ENCODE results near the gene ANKRD63.
A peak's percentile ranks its signal among the peaks of the same experiment; 100 is the strongest.

Gene ANKRD63

GRCh38 chr15:40235201-40235885 is 47.5 kb downstream of the ANKRD63 start:
- Histone ChIP-seq H2BK5ac (ENCODE audit: low read depth, low read length, poor library complexity) (no peak overlapping the region), H2AFZ (ENCODE audit: insufficient read depth, low read length, poor library complexity) (no peak overlapping the region), H4K91ac (ENCODE audit: low read depth, low read length) (no peak overlapping the region), H3K14ac (ENCODE audit: low read length) (no peak overlapping the region), H3K18ac (ENCODE audit: low read length) (no peak overlapping the region), H3K79me2 (ENCODE audit: control insufficient read depth, insufficient read depth, low read length, poor library complexity) (no peaks in the 10 kb centered on the region), H3K27ac (ENCODE audit: low read depth, low read length) (no peak overlapping the region), H3K4me1 (ENCODE audit: control insufficient read depth in 1 of 2, insufficient read depth in 2 of 2, low read length in 2 of 2) (peaks cover 18% of the 10 kb centered on the region in 2 experiments), H2BK120ac (ENCODE audit: insufficient read depth, low read length, poor library complexity) (no peak overlapping the region), H3K4ac (ENCODE audit: low read depth, low read length) (no peak overlapping the region), H4K8ac (ENCODE audit: low read depth, low read length) (no peak overlapping the region), H3K9me3 (ENCODE audit: insufficient read depth, low read depth, low read length) (no peaks in the 10 kb centered on the region), H3K9ac (ENCODE audit: low read length) (no peak overlapping the region), H2AK5ac (ENCODE audit: low read length) (no peak overlapping the region), H3K79me1 (ENCODE audit: low read length) (peaks cover 10% of the 10 kb centered on the region), H3K36me3 (ENCODE audit: control insufficient read depth in 1 of 2, insufficient read depth in 2 of 2, low read length in 2 of 2) (peaks cover 0 to 3% of the 10 kb centered on the region in 2 experiments), H4K12ac (ENCODE audit: low read depth, low read length) (no peak overlapping the region), H3K4me3 (ENCODE audit: low read depth, low read length) (no peak overlapping the region), H2BK12ac (ENCODE audit: low read length) (no peak overlapping the region), H3K23ac (ENCODE audit: low read length) (no peak overlapping the region), H3K4me2 (ENCODE audit: low read length) (no peak overlapping the region), H3K27me3 (ENCODE audit: insufficient read depth, low read length) (no peaks in the 10 kb centered on the region)
- WGBS (ENCODE audit: extremely low coverage, insufficient coverage, insufficient read length): no CpG with 5 or more reads among the region's 4 CpGs
- no peak for DNase-seq

DNA sequence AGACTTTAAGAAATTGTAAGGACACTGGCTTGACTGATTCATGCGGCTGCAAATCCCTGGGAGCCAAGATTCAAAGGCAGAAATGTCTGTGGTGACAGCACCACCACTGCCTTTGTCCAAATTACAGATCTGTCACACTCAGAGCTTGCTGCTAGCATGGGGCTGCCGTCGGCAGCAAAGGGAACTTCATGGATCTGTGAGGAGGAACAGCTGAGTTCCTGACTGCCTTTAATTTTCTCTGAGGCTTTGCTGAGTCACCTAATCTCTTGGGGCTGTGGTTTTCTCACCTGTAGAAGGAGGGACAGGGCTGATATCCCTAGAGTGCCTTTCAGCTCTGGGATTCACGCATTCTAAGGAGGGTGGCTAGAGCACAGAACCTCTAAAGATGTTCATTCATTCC is 48.1 kb downstream of the ANKRD63 start:
- H4K8ac ChIP-seq (ENCODE audit: low read depth, low read length): no peak overlapping the region
- no peak overlapping the region for H3K4me3 ChIP-seq (ENCODE audit: low read depth, low read length)
- H2AK5ac ChIP-seq (ENCODE audit: low read length): no peak overlapping the region
- no peak overlapping the region for H3K14ac ChIP-seq (ENCODE audit: low read length)
- no peak for DNase-seq
- H2BK5ac ChIP-seq (ENCODE audit: low read depth, low read length, poor library complexity): no peak overlapping the region
- peaks cover 2 to 3% of the 10 kb centered on the region in 2 experiments for H3K36me3 ChIP-seq (ENCODE audit: control insufficient read depth in 1 of 2, insufficient read depth in 2 of 2, low read length in 2 of 2)
- no peak overlapping the region for H3K4me2 ChIP-seq (ENCODE audit: low read length)
- H3K4ac ChIP-seq (ENCODE audit: low read depth, low read length): no peak overlapping the region
- H2AFZ ChIP-seq (ENCODE audit: insufficient read depth, low read length, poor library complexity): no peak overlapping the region
- H2BK120ac ChIP-seq (ENCODE audit: insufficient read depth, low read length, poor library complexity): no peak overlapping the region
- WGBS (ENCODE audit: extremely low coverage, insufficient coverage, insufficient read length): no CpG with 5 or more reads among the region's 4 CpGs
- peaks cover 7% of the 10 kb centered on the region for H3K79me1 ChIP-seq (ENCODE audit: low read length)
- H3K23ac ChIP-seq (ENCODE audit: low read length): no peak overlapping the region
- no peak overlapping the region for H4K91ac ChIP-seq (ENCODE audit: low read depth, low read length)
- no peak overlapping the region for H4K12ac ChIP-seq (ENCODE audit: low read depth, low read length)
- no peaks in the 10 kb centered on the region for H3K79me2 ChIP-seq (ENCODE audit: control insufficient read depth, insufficient read depth, low read length, poor library complexity)
- H3K9me3 ChIP-seq (ENCODE audit: insufficient read depth, low read depth, low read length): no peaks in the 10 kb centered on the region
- H3K27me3 ChIP-seq (ENCODE audit: insufficient read depth, low read length): no peaks in the 10 kb centered on the region
- no peak overlapping the region for H3K9ac ChIP-seq (ENCODE audit: low read length)
- H3K4me1 ChIP-seq (ENCODE audit: control insufficient read depth in 1 of 2, insufficient read depth in 2 of 2, low read length in 2 of 2): peaks cover 13% of the 10 kb centered on the region in 2 experiments
- H3K27ac ChIP-seq (ENCODE audit: low read depth, low read length): no peak overlapping the region
- H3K18ac ChIP-seq (ENCODE audit: low read length): no peak overlapping the region
- no peak overlapping the region for H2BK12ac ChIP-seq (ENCODE audit: low read length)

DNA sequence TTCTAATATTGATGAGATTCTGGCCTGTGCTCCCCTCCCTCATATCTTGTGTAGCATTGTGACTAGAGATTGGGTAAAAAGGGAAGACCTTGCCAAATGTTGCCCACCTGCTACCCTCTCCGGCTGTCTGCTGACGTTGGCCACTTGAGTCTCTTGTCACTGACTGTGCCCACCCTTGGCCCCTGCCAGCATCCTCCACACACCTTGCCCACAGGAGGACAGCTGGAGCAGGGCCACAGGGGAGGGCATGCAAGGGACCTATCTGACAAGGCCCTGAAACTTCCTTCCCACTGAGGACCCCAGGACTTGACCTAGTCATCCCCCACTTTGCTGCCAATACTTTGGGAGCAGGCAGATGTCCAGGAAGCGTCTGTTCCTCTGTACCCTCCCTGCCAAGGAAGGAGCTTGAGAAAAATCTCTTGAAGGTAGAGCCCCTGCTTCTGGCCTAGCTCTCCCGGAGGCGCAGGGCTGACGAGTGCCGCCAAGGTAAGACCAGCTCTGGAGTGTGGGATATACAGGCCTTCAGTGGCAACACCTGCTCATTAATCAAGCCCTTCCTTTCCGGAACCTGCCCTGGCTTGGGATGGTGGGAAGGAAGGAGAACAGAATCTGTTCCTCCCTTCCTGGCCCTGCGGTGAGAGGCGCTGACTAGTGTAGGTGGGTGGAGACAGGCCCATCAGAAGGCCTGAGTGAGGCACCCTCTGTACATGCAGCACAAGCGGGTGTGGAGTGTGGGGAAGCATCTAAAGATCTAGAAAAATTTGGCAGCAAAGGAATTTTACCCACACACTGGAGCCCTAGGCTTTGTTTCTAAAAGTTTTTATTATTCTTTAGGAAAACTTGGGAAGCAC is 48.9 kb downstream of the ANKRD63 start:
- no peak overlapping the region for H2AFZ ChIP-seq (ENCODE audit: insufficient read depth, low read length, poor library complexity)
- no peak overlapping the region for H3K14ac ChIP-seq (ENCODE audit: low read length)
- H3K23ac ChIP-seq (ENCODE audit: low read length): no peak overlapping the region
- H2BK120ac ChIP-seq (ENCODE audit: insufficient read depth, low read length, poor library complexity): no peak overlapping the region
- no peak overlapping the region for H3K4me3 ChIP-seq (ENCODE audit: low read depth, low read length)
- no peak overlapping the region for H4K12ac ChIP-seq (ENCODE audit: low read depth, low read length)
- H3K4me2 ChIP-seq (ENCODE audit: low read length): no peak overlapping the region
- H3K27ac ChIP-seq (ENCODE audit: low read depth, low read length): no peak overlapping the region
- no peaks in the 10 kb centered on the region for H3K79me2 ChIP-seq (ENCODE audit: control insufficient read depth, insufficient read depth, low read length, poor library complexity)
- H3K9me3 ChIP-seq (ENCODE audit: insufficient read depth, low read depth, low read length): no peaks in the 10 kb centered on the region
- no peak overlapping the region for H2BK12ac ChIP-seq (ENCODE audit: low read length)
- no CpG with 5 or more reads among the region's 11 CpGs for WGBS (ENCODE audit: extremely low coverage, insufficient coverage, insufficient read length)
- no peak overlapping the region for H3K18ac ChIP-seq (ENCODE audit: low read length)
- peaks cover 6 to 7% of the 10 kb centered on the region in 2 experiments for H3K4me1 ChIP-seq (ENCODE audit: control insufficient read depth in 1 of 2, insufficient read depth in 2 of 2, low read length in 2 of 2)
- H4K91ac ChIP-seq (ENCODE audit: low read depth, low read length): no peak overlapping the region
- no peak overlapping the region for H3K9ac ChIP-seq (ENCODE audit: low read length)
- no peak overlapping the region for H2BK5ac ChIP-seq (ENCODE audit: low read depth, low read length, poor library complexity)
- H3K36me3 ChIP-seq (ENCODE audit: control insufficient read depth in 1 of 2, insufficient read depth in 2 of 2, low read length in 2 of 2): peaks cover 2 to 3% of the 10 kb centered on the region in 2 experiments
- H3K79me1 ChIP-seq (ENCODE audit: low read length): peaks cover 3% of the 10 kb centered on the region
- H2AK5ac ChIP-seq (ENCODE audit: low read length): no peak overlapping the region
- H4K8ac ChIP-seq (ENCODE audit: low read depth, low read length): no peak overlapping the region
- peak; percentile 27 to 48 for DNase-seq
- no peak overlapping the region for H3K4ac ChIP-seq (ENCODE audit: low read depth, low read length)
- H3K27me3 ChIP-seq (ENCODE audit: insufficient read depth, low read length): no peaks in the 10 kb centered on the region

- H3K4me3 ChIP-seq (ENCODE audit: low read depth, low read length): no peak overlapping the region
- H2AK5ac ChIP-seq (ENCODE audit: low read length): peak overlapping the region; percentile 54
- no peak overlapping the region for H3K4me2 ChIP-seq (ENCODE audit: low read length)
- no peak overlapping the region for H2AFZ ChIP-seq (ENCODE audit: insufficient read depth, low read length, poor library complexity)
- H4K91ac ChIP-seq (ENCODE audit: low read depth, low read length): no peak overlapping the region
- no peak overlapping the region for H2BK5ac ChIP-seq (ENCODE audit: low read depth, low read length, poor library complexity)
- peaks cover 0 to 5% of the 10 kb centered on the region in 2 experiments for H3K4me1 ChIP-seq (ENCODE audit: control insufficient read depth in 1 of 2, insufficient read depth in 2 of 2, low read length in 2 of 2)
- H3K14ac ChIP-seq (ENCODE audit: low read length): no peak overlapping the region
- no peak overlapping the region for H4K8ac ChIP-seq (ENCODE audit: low read depth, low read length)
- H2BK120ac ChIP-seq (ENCODE audit: insufficient read depth, low read length, poor library complexity): no peak overlapping the region
- no peaks in the 10 kb centered on the region for H3K79me1 ChIP-seq (ENCODE audit: low read length)
- no peaks in the 10 kb centered on the region for H3K9me3 ChIP-seq (ENCODE audit: insufficient read depth, low read depth, low read length)
- no peak overlapping the region for H2BK12ac ChIP-seq (ENCODE audit: low read length)
- no peak overlapping the region for H3K18ac ChIP-seq (ENCODE audit: low read length)
- H3K9ac ChIP-seq (ENCODE audit: low read length): no peak overlapping the region
- no peak overlapping the region for H3K27ac ChIP-seq (ENCODE audit: low read depth, low read length)
- H4K12ac ChIP-seq (ENCODE audit: low read depth, low read length): peak overlapping the region; percentile 43
- H3K79me2 ChIP-seq (ENCODE audit: control insufficient read depth, insufficient read depth, low read length, poor library complexity): no peaks in the 10 kb centered on the region
- no peaks in the 10 kb centered on the region for H3K27me3 ChIP-seq (ENCODE audit: insufficient read depth, low read length)
- WGBS (ENCODE audit: extremely low coverage, insufficient coverage, insufficient read length): no CpG with 5 or more reads among the region's 7 CpGs
- no peak overlapping the region for H3K4ac ChIP-seq (ENCODE audit: low read depth, low read length)
- DNase-seq: no peak
- peaks cover 2 to 3% of the 10 kb centered on the region in 2 experiments for H3K36me3 ChIP-seq (ENCODE audit: control insufficient read depth in 1 of 2, insufficient read depth in 2 of 2, low read length in 2 of 2)
- H3K23ac ChIP-seq (ENCODE audit: low read length): no peak overlapping the region
Observed at GRCh38 chr15:40232625-40233070, 50.2 kb downstream of the ANKRD63 start.
